GM21786 (cell line): Measurements from ENCODE around the gene NEURL1.

Experiments
- ATAC-seq: cut with Tn5 transposase; IDR thresholded peaks from one replicate; pipeline ENCODE4 v1.9.1; 2021; ENCODE audit not compliant: unreplicated experiment

Gene NEURL1

DNA sequence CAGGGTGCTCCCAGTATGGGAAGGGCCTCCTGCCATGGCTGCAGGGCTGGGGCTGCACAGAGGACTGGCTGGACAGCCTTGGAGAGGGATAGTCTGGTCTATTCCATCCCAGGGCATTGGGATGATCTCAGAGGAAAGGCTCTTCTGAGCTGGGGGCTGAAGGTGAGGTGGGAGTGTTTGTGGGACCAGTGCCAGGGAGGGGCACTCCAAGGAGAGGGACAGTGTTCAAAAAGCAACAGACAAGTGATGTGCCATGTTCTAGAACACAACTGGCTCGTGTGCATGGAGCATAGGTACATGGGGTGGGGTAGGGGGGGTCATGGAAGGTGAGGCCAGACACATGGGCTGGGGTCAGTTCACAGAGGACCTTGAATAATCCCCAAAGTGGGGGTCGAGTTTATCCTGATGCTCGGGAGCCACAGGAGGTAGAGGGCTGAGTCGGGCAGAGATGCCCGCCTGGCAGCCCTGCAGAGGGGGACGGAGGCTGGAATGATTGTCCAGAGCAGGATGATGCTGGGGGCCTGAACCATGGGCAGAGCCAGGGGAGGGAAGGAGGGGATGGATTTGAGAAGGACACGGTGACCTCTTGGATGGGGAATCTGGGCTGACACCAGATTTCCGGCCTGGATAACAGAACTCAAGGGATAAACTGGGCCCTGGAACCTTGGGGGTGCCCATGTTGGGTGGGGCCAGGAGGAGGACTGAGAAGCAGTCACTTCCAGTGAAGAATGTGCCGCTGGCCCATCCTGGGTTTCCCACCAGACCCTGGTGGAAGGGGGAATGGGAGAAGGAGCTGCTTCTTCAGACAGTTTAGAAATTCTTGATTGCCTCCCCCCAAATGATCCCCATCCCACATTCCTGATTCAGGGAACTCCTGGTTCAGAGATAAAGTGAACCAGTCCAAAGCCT lies 50.4 kb downstream of the NEURL1 start:
- no peak for ATAC-seq

DNA sequence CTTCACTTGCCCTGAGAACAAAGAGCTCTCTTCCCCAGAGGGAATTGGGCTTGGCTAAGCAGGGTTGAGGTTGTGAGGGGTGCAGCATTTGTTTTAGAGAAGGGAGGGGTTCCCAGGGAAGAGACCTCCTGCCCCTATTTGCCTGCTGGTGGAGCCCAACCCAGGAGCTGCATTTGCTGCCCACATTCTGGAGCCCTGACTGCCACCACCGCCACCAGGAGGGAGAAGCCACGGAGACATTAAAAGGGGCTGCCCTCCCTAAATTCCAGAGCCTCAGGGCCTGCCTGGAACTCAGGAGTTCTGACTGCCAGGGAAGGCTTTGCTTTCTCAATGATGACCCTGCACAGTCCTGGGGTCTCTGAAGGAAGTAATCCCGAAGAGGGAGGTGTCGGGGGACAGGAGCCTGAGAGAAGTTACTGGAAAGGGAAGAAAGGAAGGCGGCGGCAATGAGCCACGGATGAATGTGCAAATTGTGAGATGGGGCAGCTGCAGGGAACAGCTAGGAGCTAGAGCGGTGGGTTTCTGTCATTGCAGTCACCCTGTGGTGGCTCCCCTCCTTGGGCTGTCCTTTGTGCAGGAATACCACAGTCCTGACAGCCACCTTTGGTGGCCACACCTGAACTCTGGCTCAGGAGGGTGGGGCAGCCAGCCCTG lies 51.3 kb downstream of the NEURL1 start:
- no peak for ATAC-seq

DNA sequence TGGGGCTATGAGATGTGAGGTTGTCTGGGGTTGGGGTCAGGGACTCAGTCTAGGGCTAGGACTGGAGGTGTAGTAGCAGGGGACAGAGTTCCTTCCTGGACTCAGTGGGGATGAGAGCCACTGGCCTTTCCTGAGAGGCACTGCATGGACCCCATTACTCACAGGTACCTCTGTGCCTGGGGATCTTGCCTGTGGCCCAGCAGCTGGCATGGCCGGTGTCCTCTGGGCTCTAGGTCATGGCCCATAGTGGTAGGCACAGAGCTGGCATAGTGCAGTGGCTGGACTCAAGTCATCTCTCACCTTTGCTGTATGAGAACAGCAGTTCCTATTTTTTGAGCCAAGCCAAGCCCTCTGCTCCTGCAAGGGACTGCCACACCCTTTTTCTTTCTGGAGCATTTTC lies 51.9 kb downstream of the NEURL1 start:
- ATAC-seq, result no peak

DNA sequence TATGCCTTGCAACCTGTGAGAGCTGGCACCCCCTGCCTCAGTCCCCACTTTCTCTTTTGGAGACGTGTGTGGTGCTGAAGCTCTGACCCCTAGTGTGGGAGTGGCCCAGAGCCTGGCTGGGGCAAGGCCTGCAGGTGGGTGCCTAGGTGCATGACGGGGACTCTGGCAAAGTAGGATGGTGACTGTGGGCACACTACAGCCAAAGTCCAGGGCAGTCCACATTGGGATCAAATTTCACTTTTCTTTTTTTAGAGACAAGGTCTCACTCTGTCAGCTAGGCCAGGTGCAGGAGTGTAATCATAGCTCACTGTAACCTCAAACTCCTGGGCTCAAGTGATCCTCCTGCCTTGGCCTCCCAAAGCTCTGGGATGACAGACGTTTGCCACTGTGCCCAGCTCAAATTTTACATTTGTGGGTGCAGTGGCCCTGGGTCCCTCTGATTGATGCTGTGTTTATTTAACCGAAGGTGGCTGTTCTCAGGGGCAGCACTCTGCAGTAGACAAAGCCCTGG lies 52.3 kb downstream of the NEURL1 start:
- ATAC-seq, result no peak

DNA sequence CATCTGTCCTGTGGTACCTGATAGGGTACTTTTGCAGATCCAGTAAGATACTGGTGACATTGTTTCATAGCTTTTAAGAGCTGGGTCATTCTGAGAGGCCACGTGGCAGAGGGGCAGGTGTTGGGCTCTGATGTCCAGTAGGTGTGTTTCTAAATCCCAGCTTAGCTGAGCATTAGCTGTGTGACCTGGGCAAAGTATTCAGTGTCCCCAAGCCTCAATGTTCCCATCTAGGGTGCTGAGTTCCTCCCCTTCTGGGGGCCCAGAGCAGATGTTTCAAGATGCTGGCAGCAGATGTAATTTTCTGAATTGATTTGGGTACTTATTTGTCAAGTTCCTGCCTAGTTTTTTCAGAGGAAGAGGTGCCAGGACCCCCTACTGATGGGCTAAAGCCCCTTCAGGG lies 52.9 kb downstream of the NEURL1 start:
- ATAC-seq, result no peak

DNA sequence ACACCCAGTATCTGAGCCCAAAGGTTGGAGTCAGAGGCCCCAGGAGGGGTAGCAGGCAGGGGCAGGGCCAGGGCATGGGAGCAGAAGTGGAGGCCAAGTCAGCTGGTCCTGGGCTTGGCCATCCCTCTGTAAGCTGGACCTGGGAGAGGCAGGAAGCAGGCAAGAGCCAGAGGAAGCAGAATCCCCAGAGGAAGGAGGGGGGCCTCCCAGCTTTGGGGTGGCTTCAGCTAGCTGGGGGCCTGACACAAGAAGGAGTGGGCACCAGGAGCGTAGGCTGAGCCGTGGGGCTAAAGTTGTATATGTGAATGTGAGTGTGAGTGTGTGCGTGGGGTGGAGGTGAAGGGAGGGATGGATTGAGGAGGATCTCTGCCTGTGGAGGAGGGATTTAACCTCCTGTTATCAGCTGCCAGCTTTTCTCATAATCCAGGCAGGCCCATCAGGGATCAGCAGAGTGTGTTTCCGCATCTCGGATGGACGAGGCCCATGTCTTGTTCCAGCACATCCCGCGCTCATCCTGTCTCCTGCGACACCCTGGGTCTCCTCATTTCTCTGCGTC lies 54.0 kb downstream of the NEURL1 start:
- no peak for ATAC-seq

DNA sequence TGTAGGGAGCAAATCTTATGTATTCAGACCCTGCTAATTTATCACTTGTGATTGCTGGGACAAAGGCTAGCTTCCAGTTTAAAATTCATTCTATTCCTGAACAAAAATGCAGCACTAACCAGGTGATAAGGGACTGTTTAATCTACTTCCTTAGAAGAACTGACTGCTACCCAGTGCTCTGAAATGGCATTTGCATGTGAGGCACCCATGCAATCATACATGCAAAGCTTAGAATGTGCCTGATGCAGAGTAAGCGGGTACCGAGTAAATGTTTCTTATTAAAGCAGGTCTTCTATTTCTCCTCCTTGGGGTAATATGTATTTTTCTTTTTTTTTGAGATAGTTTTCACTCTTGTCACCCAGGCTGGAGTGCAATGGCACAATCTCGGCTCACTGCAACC lies 54.5 kb downstream of the NEURL1 start:
- no peak for ATAC-seq

DNA sequence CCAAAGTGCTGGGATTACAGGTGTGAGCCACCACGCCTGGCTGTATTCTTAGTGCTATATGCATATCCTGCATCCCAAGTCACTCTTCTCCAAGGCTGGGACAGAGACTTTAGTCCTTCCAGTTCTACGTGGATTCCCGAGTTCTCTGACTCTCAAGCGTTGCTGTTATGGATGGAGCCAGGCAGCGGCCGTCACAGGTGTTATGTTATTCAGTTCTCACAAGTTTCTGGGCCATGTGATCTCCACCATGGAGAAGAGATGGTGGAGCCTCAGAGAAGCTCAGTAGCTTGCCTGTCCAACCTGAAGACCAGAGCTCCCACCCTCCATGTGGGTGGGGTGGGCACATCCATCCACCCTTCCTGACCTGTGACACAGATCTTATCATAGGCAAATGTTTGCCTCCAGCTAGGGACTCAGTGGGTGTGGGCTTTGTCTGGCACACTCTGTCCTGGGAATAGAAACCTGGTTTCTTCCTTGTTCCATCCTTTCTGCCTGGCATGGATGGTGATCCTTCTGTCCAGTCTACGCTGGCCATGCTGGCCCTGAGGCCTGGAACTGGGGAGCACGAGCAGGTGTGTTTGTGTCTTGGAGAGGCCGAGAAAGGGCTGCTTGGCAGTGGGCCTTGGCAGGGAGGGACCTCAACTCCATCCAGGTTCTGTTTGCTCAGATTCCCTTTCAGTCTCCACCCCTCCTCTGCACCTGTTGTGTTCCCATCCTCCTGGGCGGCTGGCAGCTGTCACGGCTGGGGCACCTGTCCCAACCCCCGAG lies 55.3 kb downstream of the NEURL1 start:
- no peak for ATAC-seq

DNA sequence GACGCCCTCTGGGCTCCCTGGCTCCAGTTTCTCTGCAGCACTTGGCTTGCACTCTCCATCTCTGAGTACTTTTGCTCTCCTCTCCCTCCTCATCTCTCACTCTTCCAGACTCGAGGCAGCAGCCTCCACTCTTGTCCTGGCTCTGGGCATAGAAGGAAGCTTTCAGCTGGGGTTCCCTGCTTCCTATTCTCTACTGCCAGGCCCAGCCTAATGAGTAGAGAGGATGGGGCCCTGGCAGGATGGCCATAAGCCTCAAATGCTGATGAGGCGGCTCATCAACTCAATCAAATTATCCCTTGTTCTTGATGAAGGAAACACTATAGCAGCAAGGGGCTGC lies 55.8 kb downstream of the NEURL1 start:
- ATAC-seq, result no peak

DNA sequence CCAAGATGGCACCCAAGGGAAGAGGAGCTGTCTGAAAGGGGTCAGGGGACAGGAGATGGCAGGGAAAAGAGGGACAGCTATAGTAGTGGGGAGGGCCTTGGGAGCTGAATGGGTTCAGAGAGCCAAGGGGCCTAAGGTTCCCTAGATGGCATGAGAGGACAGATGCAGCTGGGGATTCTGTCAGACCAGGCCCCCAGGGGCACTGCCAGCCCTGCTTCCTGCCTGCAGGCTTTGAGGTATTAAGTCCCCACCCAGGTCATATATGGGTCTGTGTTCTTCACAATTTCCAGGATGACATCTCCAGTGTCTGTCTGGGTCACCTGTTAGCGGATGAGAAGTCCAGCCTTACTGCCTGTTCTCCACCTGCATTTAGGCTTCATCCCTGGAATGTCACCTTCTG lies 56.7 kb downstream of the NEURL1 start:
- no peak for ATAC-seq

DNA sequence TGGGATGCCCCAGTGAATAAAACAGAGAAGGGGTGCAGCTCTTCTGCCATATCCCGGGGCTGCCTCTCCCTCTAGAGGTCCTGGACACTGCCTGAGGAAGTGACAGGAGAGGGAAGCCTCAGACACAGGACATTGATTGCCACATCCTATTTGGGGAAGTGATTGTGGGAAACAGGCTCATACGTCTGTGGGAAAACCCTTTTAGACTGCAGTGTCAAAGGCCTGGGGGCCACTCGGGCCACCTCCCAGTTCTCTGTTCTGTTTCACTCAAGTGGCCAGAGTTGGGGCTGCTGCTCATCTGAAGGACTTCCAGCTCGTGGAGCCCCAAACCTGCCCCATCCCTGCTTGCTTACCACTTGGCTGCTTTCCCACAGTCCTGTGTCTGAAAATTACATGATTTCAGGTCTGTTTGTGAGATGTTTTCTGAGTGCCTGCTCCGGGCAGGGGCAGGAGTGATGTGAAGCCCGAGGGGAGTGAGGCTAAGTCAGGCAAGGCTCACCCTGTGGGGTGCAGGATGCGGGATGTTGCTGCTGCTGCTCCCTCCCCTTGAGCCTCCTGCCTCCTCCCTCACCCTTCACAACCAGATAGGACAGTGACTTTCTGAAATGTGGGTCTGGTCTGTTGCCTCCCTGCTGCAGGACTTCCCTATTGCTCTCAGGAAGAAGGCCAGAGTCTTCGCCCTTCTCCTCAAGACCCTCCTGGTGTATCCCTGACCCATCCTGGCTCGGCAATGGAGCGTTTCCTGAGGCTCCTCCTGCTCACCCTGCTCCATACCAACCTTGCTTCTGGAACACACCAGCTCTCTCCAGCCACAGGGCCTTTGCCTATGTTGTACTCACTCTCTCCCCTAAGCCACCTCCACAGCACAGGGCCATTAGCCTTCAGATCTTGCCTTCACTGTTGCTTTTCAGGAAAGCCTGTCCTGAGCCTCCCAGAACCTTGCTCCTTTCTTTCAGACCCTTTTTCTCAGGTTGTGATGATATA lies 58.4 kb downstream of the NEURL1 start:
- no peak for ATAC-seq

DNA sequence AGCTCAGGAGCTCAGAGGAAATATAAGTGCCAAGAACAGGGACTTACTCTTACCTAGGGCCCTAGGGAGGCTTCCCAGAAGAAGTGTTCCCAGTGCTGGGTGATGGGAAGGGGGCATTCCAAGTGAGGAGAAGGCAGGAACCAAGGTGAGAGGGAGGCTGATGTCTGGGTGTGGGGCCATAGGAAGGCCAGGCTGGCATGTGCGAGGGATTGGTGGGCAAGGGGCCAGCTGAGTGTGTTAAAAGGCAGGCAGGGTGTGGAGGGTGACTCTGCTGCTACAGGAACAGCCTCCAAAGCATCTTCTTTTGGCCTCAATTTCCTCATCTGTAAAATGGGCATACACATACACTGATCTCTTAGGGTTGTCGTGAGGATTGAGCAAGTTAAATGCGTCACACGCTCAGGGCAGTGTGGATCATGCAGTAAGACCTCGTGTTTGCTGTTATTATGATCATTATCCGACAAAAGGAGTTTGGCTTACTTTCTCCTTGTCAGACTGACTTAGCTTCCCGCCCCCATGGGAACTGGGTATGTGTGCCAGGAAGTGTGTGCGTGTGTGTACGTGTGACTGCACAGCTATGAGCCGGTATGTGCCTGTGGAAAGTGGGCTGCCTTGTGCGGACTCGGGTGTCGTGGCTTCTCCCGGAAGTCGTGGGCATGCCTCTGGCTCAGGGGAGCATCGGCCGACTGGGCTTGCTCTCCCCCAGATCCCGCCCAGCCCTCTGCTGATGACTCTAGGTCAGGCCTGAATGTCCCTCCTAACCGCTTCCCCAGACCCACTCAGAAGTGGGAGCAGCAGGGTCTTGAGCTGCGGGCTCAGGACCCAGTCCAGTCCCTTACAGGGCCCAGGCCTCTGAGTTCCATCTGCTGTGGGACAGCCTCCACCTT lies 59.6 kb downstream of the NEURL1 start:
- no peak for ATAC-seq

DNA sequence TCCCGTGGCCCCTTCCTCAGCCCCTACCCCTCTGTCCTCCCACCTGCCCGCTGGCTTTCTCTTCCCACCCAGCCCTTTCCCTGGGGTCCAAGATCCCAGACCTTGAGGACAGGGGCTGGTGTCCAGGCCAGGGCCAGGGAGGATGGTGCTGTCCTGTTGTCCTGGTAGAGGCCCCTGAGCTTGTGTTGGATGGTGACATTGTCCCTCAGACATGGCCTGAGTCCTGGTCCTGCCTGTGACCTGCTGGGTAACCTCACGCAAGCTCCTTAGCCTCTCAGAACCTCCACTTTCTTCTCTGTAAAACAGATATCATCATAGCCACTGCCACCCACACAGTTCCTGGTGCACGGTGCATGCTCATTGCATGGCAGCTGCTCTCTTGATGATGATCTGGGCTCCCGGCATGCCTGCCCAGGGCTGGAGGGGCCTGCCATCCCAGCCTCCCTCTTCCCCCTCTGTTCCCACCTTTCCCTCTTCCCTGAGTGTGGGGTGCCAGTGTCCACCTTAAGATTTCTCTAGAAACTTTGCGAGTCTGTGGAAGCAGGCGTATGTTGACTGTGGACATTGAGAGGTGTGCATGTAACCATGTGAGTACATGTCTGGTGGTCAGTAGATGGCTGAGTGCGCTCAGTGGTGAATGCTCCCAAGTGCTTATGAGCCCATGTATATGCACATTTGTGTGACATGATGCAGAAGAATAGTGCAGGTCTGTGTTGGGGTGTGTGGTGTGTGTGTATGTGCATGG lies 60.4 kb downstream of the NEURL1 start:
- ATAC-seq, result no peak

DNA sequence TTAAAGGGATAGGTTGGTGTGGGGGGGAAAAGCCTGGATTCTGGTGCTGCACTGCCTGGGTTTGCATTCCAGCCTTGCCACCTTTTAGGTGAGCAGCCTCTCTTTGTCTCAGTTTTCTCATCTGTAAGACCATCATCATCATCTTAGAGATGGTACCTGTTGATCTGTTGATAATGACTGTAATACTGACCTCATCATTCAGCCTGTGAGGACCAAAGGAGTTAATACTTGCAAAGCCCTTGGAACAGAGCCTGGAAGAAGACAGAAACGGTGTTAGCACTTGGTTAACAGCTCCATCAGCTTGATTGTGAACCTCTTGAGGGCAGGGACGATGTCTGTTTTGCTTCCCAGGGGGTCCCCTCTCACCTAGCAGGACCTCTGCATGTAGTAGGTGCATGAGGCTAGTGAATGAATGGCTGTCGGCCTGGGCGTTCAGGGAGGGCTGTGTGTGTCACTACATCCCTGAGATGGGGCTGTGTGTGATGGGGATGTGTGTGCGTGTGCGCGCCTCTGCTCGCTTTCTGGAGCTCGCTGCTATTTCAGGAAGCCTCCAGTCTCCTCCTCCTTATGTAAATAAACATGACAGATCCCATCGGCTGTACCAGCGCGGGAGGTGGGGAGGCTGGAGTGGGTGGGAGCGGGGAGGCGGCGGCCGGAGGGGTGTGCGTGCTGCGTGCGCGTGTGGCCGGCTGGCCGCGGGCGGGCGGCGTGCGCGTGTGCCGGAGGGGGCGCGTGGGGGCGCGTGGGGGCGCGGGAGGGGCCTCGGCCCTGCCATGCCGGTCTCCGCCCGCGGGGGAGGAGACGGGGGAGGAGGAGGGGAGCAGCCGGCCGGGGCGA lies 61.2 kb downstream of the NEURL1 start:
- ATAC-seq, result no peak

DNA sequence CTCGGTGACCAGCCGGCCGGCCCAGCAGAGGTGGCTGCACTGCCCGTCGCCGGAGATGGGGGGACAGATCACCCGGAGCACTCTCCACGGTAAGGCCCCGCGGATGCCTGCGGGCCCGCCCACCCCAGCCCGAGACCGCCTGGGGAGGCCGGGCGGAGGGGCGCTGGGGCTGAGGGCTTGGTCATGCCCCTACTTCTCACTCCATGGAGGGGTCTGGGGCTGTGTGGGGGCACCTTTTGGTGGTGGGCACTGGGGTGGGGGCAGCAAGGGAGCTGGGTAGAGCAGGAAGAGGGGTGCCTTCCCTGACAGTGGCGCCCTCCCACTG lies 61.8 kb downstream of the NEURL1 start:
- ATAC-seq, result no peak

DNA sequence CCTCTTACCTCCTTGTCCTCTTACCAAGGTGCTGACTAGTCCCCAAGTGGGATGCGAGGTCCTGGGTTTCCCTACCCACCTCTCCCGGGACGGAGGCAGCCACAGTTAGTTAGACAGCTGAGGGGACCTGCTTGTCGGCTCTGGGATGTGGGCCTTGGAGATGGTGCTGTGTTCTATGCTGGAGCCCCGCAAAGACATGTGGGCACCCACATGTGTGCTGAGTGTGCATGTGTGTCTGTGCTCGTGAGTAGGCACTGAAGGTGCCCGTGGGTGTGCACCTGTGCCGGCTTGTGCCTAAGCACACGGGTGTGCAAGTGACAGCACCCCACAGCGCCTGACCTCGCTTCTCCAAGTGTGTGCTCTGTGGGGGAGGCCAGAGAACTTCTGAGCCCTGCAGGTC lies 62.2 kb downstream of the NEURL1 start:
- no peak for ATAC-seq

DNA sequence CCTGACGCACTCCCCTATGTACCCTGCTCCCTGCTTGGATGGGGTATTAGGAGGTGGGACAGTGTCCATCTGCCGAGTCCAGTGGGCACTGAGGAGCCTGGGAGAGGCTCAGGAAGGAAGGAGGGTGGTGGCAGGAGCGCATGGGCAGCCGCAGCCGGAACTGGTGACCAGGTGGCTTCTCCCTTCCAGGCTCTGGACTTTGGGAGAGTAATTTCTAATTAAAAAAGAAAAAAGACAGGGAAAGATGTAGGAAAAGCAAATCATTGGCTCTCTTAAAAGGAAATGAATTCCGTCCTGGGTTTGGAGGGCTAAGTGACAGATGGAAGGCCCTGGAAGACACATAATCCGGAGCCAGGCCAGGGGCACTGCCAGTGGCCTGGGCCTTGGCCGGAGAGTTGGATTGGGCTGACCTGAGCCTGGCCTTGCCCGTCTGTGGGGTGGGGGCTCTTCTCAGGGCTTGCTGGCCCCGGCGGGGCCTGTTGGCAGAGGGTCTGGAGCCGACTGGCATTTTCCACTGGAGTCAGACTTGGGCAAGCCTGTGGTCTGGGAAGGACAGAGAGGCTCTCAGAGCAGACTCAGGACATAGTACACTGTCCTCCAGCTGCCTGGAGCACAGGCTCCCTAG lies 63.0 kb downstream of the NEURL1 start:
- ATAC-seq, result no peak
